HepG2 (cell line): Measurements from ENCODE around the gene VMA21. TPM values are rescaled to one million over a fixed set of nuclear protein-coding genes. Genes with fewer than 3 reads are reported as not detected.

ENCODE experiments used
- ATAC-seq: fragments of 200-7000 bp; cut with Tn5 transposase; 3 replicates; pipeline ENCODE4 v1.9.1; 2020; ENCODE audit warnings: mild to moderate bottlenecking, moderate library complexity
- Bru-seq: library from RNA; stranded (reverse); fragments of 400-500 nt; gene quantifications from one replicate; lab custom pipeline; 2021; lab: Mats Ljungman, UMichigan
- BruChase-seq, 2 experiments: library from RNA; stranded (reverse); fragments of 400-500 nt; gene quantifications; one replicate each; lab custom pipeline; 2021; lab: Mats Ljungman, UMichigan
- BruUV-seq: library from RNA; stranded (reverse); fragments of 400-500 nt; replicated peaks from 2 replicates; lab custom pipeline; 2021; lab: Mats Ljungman, UMichigan
- CTCF ChIA-PET: fragments of 300-600 bp; formaldehyde crosslinking; extraction: SDS; loops from one replicate; lab custom pipeline; 2021; ENCODE audit warnings: low total read pairs, inconsistent platforms, low intra/inter-chr PET ratio; lab: Yijun Ruan, JAX
- POLR2A ChIA-PET: fragments of 350-600 bp; sonication (Branson Sonifier 250); formaldehyde crosslinking; loops from one replicate; lab custom pipeline; 2020; ENCODE audit warnings: antibody characterized with exemption, inconsistent platforms; lab: Yijun Ruan, JAX
- DNase-seq: peaks from one replicate; pipeline ENCODE4 v3.0.0-alpha.2; 2015; ENCODE audit warnings: low spot score
- FAIRE-seq: peaks from 3 replicates; lab custom pipeline; 2011; peaks lifted over from hg19 to GRCh38; lab: Jason Lieb, UNC
- H2AFZ ChIP-seq: one replicate; pipeline ENCODE4 v1.6.1; 2011; ENCODE audit warnings: low read length, inconsistent platforms
- H3K27ac ChIP-seq: fragments of 300-600 bp; 3 replicates; pipeline ENCODE4 v1.8.0; 2011; ENCODE audit warnings: mixed run types, mild to moderate bottlenecking, mixed read lengths, low read length, inconsistent platforms; ENCODE audit not compliant: insufficient read depth; ENCODE audit errors: extremely low read length
- H3K27me3 ChIP-seq, 2 experiments: fragments of 200-600 bp in 1 of 2; 2 replicates in 1 of 2; 3 replicates in 1 of 2; pipeline versions ENCODE4 v1.6.0 to v1.8.0; 2011; ENCODE audit warnings: low read length in 2 of 2, mild to moderate bottlenecking in 2 of 2, moderate library complexity in 2 of 2, inconsistent platforms in 1 of 2; ENCODE audit not compliant: insufficient read depth in 2 of 2, control insufficient read depth in 1 of 2
- H3K36me3 ChIP-seq, 2 experiments: fragments of 200-600 bp in 1 of 2; replicated peaks in 1 of 2; 2 replicates in 1 of 2; 3 replicates in 1 of 2; pipeline versions ENCODE4 v1.5.1 to v1.8.0; 2011; ENCODE audit warnings: low read length in 2 of 2, inconsistent platforms in 1 of 2; ENCODE audit not compliant: insufficient read depth in 2 of 2, control insufficient read depth in 1 of 2
- H3K4me1 ChIP-seq: 2 replicates; pipeline ENCODE4 v1.5.1; 2012; ENCODE audit warnings: low read length, inconsistent platforms; ENCODE audit not compliant: insufficient read depth
- H3K4me2 ChIP-seq: 2 replicates; pipeline ENCODE4 v1.6.0; 2011; ENCODE audit warnings: low read depth, low read length, inconsistent platforms
- H3K4me3 ChIP-seq, 3 experiments: fragments of 200-600 bp in 1 of 3; sonication (generic), shearing (Covaris generic) in 1 of 3; replicated peaks in 1 of 3; 2 replicates each; pipeline ENCODE4 v1.5.1; 2011 to 2016; ENCODE audit warnings: low read length in 3 of 3, inconsistent platforms in 2 of 3, low read depth in 2 of 3, mild to moderate bottlenecking in 2 of 3, control low read depth in 1 of 3, mixed read lengths in 1 of 3; ENCODE audit not compliant: insufficient read depth in 1 of 3
- H3K79me2 ChIP-seq: one replicate; pipeline ENCODE4 v1.6.1; 2011; ENCODE audit warnings: low read length, inconsistent platforms; ENCODE audit not compliant: insufficient read depth
- H3K9ac ChIP-seq: 2 replicates; pipeline ENCODE4 v1.6.0; 2011; ENCODE audit warnings: mild to moderate bottlenecking, low read depth, low read length, inconsistent platforms; ENCODE audit not compliant: insufficient read depth
- H3K9me3 ChIP-seq: 2 replicates; pipeline ENCODE4 v1.5.1; 2012; ENCODE audit warnings: mild to moderate bottlenecking, low read length
- H4K20me1 ChIP-seq: 2 replicates; pipeline ENCODE4 v1.6.0; 2011; ENCODE audit warnings: inconsistent platforms, mild to moderate bottlenecking, low read length, moderate library complexity; ENCODE audit not compliant: insufficient read depth
- CERS6 ChIP-seq: sonication (generic); formaldehyde crosslinking; IDR thresholded peaks from 2 replicates; pipeline ENCODE4 v1.5.0; 2020; ENCODE audit warnings: missing genetic modification reagents
- GABPB1 ChIP-seq: IDR thresholded peaks from 2 replicates; pipeline ENCODE4 v1.6.1; 2016; ENCODE audit warnings: mild to moderate bottlenecking, missing genetic modification reagents, moderate library complexity, missing compliant biosample characterization
- NCOA2 ChIP-seq: sonication (generic); formaldehyde crosslinking; IDR thresholded peaks from 2 replicates; pipeline ENCODE4 v1.8.0; 2022; ENCODE audit warnings: inconsistent platforms
- RAD51 ChIP-seq: fragments of 450-650 bp; IDR thresholded peaks from 2 replicates; pipeline ENCODE4 v1.6.1; 2016; ENCODE audit warnings: borderline replicate concordance
- SMC3 ChIP-seq: IDR thresholded peaks from 2 replicates; pipeline ENCODE4 v1.6.1; 2011; ENCODE audit warnings: low read length, improper control_type of control experiment
- TRIM22 ChIP-seq: fragments of 450-650 bp; IDR thresholded peaks from 2 replicates; pipeline ENCODE4 v1.6.1; 2017
- ZBTB39 ChIP-seq: sonication (generic); formaldehyde crosslinking; IDR thresholded peaks from 2 replicates; pipeline ENCODE4 v1.5.0; 2020; ENCODE audit warnings: missing genetic modification reagents
- ZKSCAN8 ChIP-seq: IDR thresholded peaks from 2 replicates; pipeline ENCODE4 v1.6.1; 2016; ENCODE audit warnings: borderline replicate concordance, missing genetic modification reagents, missing compliant biosample characterization
- ZNF431 ChIP-seq: sonication (generic); formaldehyde crosslinking; IDR thresholded peaks from 2 replicates; pipeline ENCODE4 v1.9.0; 2022; ENCODE audit warnings: missing genetic modification reagents, low read depth, mild to moderate bottlenecking, borderline replicate concordance
- ZNF446 ChIP-seq: sonication (generic); formaldehyde crosslinking; IDR thresholded peaks from 2 replicates; pipeline ENCODE4 v1.5.0; 2020; ENCODE audit warnings: mild to moderate bottlenecking, missing genetic modification reagents
- ZNF619 ChIP-seq: sonication (generic); formaldehyde crosslinking; IDR thresholded peaks from 2 replicates; pipeline ENCODE4 v1.4.0; 2020; ENCODE audit warnings: mild to moderate bottlenecking, missing genetic modification reagents
- ZNF672 ChIP-seq: sonication (generic); formaldehyde crosslinking; IDR thresholded peaks from 2 replicates; pipeline ENCODE4 v1.8.1; 2022; ENCODE audit warnings: missing genetic modification reagents
- WGBS: methylation state at CpG from one replicate; pipeline ENCODE4 v1.1.6; 2017; ENCODE audit warnings: low lambda C conversion rate; 5-methylcytosine and 5-hydroxymethylcytosine counted together
- in situ Hi-C: cut with HindIII; loops from 2 replicates; pipeline ENCODE4 v1.10.0; 2017; ENCODE audit warnings: low pct_unique_long_range_greater_than_20kb; ENCODE audit not compliant: extremely low pct_ligation_motif_present
- intact Hi-C: fragments of 100-400 bp; cut with micrococcal nuclease; formaldehyde crosslinking; loops from one replicate; pipeline ENCODE4 v1.10.0; 2022; ENCODE audit not compliant: unreplicated experiment
- long read RNA-seq, 2 experiments: library from RNA in 1 of 2; library from polyadenylated mRNA in 1 of 2; stranded (forward) in 1 of 2; unstranded in 1 of 2; transcript quantifications; one replicate each; pipeline ENCODE4 v2.0.0, GENCODE V29; 2019 to 2022
- polyA minus RNA-seq, 3 experiments: library from RNA; depleted of rRNA, polyadenylated mRNA; stranded (reverse); fragments of >200 nt; gene quantifications; 2 replicates each; pipeline ENCODE4 v1.2.3, GENCODE V29; 2011; ENCODE audit warnings: low replicate concordance in 1 of 3
- polyA plus RNA-seq, 8 experiments: library from polyadenylated mRNA; depleted of rRNA in 3 of 8; stranded (reverse) in 7 of 8; unstranded in 1 of 8; fragments of >200 nt; fragmentation: Illumina TruSeq in 4 of 8; extraction: Trizol in 4 of 8; gene quantifications; 2 replicates each; pipeline versions ENCODE4 v1.2.1 to v1.2.3, GENCODE V29; 2011 to 2016; ENCODE audit warnings: low read depth in 4 of 8, missing spikeins in 1 of 8, mixed read lengths in 1 of 8; ENCODE audit not compliant: insufficient read depth in 1 of 8
- total RNA-seq, 5 experiments: library from RNA; depleted of rRNA; stranded (reverse); fragments of >200 nt; fragmentation: Illumina TruSeq; extraction: Trizol; gene quantifications; 2 replicates each; pipeline ENCODE4 v1.2.3, GENCODE V29; 2016; ENCODE audit warnings: low read depth in 1 of 5

VMA21 gene
- total RNA-seq (2016; rRNA removed; fragmentation: Illumina TruSeq; extraction: Trizol): 42.4 and 53.0 TPM in 2 replicates
- 7.0 and 13.7 TPM in 2 replicates for total RNA-seq (2016; cell fraction: cytosol; rRNA removed; fragmentation: Illumina TruSeq; extraction: Trizol; ENCODE audit: low read depth)
- 43.2 and 47.5 TPM in 2 replicates for total RNA-seq (2016; cell fraction: insoluble cytoplasmic fraction; rRNA removed; fragmentation: Illumina TruSeq; extraction: Trizol)
- 40.8 and 42.1 TPM in 2 replicates for total RNA-seq (2016; cell fraction: membrane; rRNA removed; fragmentation: Illumina TruSeq; extraction: Trizol)
- 24.6 and 28.5 TPM in 2 replicates for total RNA-seq (2016; cell fraction: nucleus; rRNA removed; fragmentation: Illumina TruSeq; extraction: Trizol)
- 16.8 and 20.9 TPM in 2 replicates for polyA plus RNA-seq (2011; rRNA removed)
- 10.2 and 13.6 TPM in 2 replicates for polyA plus RNA-seq (2011; cell fraction: cytosol; rRNA removed)
- 3.9 and 5.2 TPM in 2 replicates for polyA plus RNA-seq (2011; cell fraction: nucleus; rRNA removed)
- 10.4 and 12.6 TPM in 2 replicates for polyA plus RNA-seq (2012)
- 24.3 and 34.3 TPM in 2 replicates for polyA plus RNA-seq (2016; cell fraction: cytosol; fragmentation: Illumina TruSeq; extraction: Trizol; ENCODE audit: low read depth)
- polyA plus RNA-seq (2016; cell fraction: insoluble cytoplasmic fraction; fragmentation: Illumina TruSeq; extraction: Trizol; ENCODE audit: low read depth): 33.2 and 33.4 TPM in 2 replicates
- 22.4 and 26.8 TPM in 2 replicates for polyA plus RNA-seq (2016; cell fraction: membrane; fragmentation: Illumina TruSeq; extraction: Trizol; ENCODE audit: low read depth)
- polyA plus RNA-seq (2016; cell fraction: nucleus; fragmentation: Illumina TruSeq; extraction: Trizol; ENCODE audit: insufficient read depth, low read depth): 30.9 and 36.3 TPM in 2 replicates
- 30.3 and 55.6 TPM in 2 replicates for polyA minus RNA-seq (2011; rRNA and poly(A)+ RNA removed; ENCODE audit: low replicate concordance)
- polyA minus RNA-seq (2011; cell fraction: cytosol; rRNA and poly(A)+ RNA removed): 29.6 and 30.6 TPM in 2 replicates
- polyA minus RNA-seq (2011; cell fraction: nucleus; rRNA and poly(A)+ RNA removed): 9.8 and 11.8 TPM in 2 replicates
- percentile 89 among the genes with signal in this experiment for Bru-seq, nascent RNA
- percentile 97 among the genes with signal in this experiment for BruChase-seq, experiment 1, labeled RNA remaining after a 6-hour chase
- percentile 95 among the genes with signal in this experiment for BruChase-seq, experiment 2, labeled RNA remaining after a 2-hour chase
- long read RNA-seq, experiment 1, full-length matches to known transcripts: 25 of 28 reads
- long read RNA-seq, experiment 1, partial matches to known transcripts: 0 of 28 reads
- long read RNA-seq, experiment 1, other reads (novel, unspliced or antisense): 3 of 28 reads
- long read RNA-seq, experiment 2, full-length matches to known transcripts: 11 of 37 reads
- long read RNA-seq, experiment 2, partial matches to known transcripts: 0 of 37 reads
- long read RNA-seq, experiment 2, other reads (novel, unspliced or antisense): 26 of 37 reads

- H2AFZ ChIP-seq: peak within 1 kb of the TSS; percentile 78
- peaks cover 35% of the 10 kb centered on the region for H3K4me1 ChIP-seq
- H3K4me3 ChIP-seq: peak within 1 kb of the TSS; percentile 63 to 87 (median 79)
- no peaks in the 10 kb centered on the region; a peak in 1 of 5 replicates for H3K27me3 ChIP-seq
- ChIA-PET POLR2A (interaction anchor here (1.0 to 2.8 kb wide), 6 partner anchors 10 to 1457 kb away, joined by 3 to 12 read pairs (median 3); no protein-coding TSS in a partner anchor), CTCF (no interaction called here)
- FAIRE-seq (no peak), DNase-seq (peak; percentile 64), ATAC-seq (peak; percentile 91)
- H3K9me3 ChIP-seq: no peaks in the 10 kb centered on the region
- no TSS peak for BruUV-seq
- H3K36me3 ChIP-seq: no peaks in the 10 kb centered on the region
- no peaks in the 10 kb centered on the region for H4K20me1 ChIP-seq
- peaks cover 48% of the 10 kb centered on the region for H3K79me2 ChIP-seq
- intact Hi-C loops (no loop called here), in situ Hi-C loops (no loop called here)
- peak within 1 kb of the TSS; percentile 92 for H3K9ac ChIP-seq
- H3K4me2 ChIP-seq: peak within 1 kb of the TSS; percentile 85
- peak within 1 kb of the TSS; percentile 96 for H3K27ac ChIP-seq
- WGBS: 0% methylated on average over 2 of the region's 97 CpGs
- TF ChIP-seq ZNF431 (CRISPR knock-in tag): 0 out of 2 replicates have a peak, but pooled peaks have one; percentile 8
- peak; percentile 94 for TF ChIP-seq GABPB1 (CRISPR knock-in tag)
- no peak for TF ChIP-seq ZNF446 (CRISPR knock-in tag)
- TF ChIP-seq NCOA2 (CRISPR knock-in tag): no peak
- no peak for TF ChIP-seq TRIM22
- no peak for TF ChIP-seq RAD51
- TF ChIP-seq CERS6 (CRISPR knock-in tag): no peak
- no peak for TF ChIP-seq ZBTB39 (CRISPR knock-in tag)
- no peak for TF ChIP-seq ZKSCAN8 (CRISPR knock-in tag)
- no peak for TF ChIP-seq ZNF619
- no peak for TF ChIP-seq ZNF672
- no peak for TF ChIP-seq SMC3
These were observed at the start of gene VMA21 for GRCh38 chrX:151396825-151397740. TSS of gene VMA21 (plus strand) at chrX:151397206. CDS start at chrX:151397309, 103 bp downstream.
